ENCODE results near the gene CARD11.

Gene CARD11

GRCh38 chr7:2941216-2941859 lies 102.3 kb downstream of the CARD11 start:
- H3K4me3 Mint-ChIP-seq = no peak overlapping the region
- H3K27ac Mint-ChIP-seq = no peak overlapping the region
- TF ChIP-seq CTCF (IDR thresholded peaks at IDR 0.05) = no peak
- no peaks in the 10 kb centered on the region for H3K36me3 Mint-ChIP-seq (ENCODE audit: low read depth)
- no peak for DNase-seq
- H3K4me1 Mint-ChIP-seq = peaks cover 46% of the 10 kb centered on the region
- H3K9me3 Mint-ChIP-seq = no peaks in the 10 kb centered on the region
- H3K27me3 Mint-ChIP-seq (ENCODE audit: low read depth, poor library complexity) = peaks cover 28% of the 10 kb centered on the region

GRCh38 chr7:2940466-2940865 lies 103.2 kb downstream of the CARD11 start:
- H3K4me1 Mint-ChIP-seq = peaks cover 46% of the 10 kb centered on the region

GRCh38 chr7:2939193-2939885 lies 104.3 kb downstream of the CARD11 start:
- no peak for DNase-seq
- no peaks in the 10 kb centered on the region for H3K9me3 Mint-ChIP-seq
- no peak overlapping the region for H3K4me3 Mint-ChIP-seq
- TF ChIP-seq CTCF (IDR thresholded peaks at IDR 0.05) = no peak
- H3K36me3 Mint-ChIP-seq (ENCODE audit: low read depth) = no peaks in the 10 kb centered on the region
- H3K27me3 Mint-ChIP-seq (ENCODE audit: low read depth, poor library complexity) = peaks cover 20% of the 10 kb centered on the region
- H3K27ac Mint-ChIP-seq = peak overlapping the region; percentile 54
- peaks cover 41% of the 10 kb centered on the region for H3K4me1 Mint-ChIP-seq

More at GRCh38 chr7:2940466-2940865, 103.2 kb downstream of the CARD11 start:
- no peaks in the 10 kb centered on the region for H3K36me3 Mint-ChIP-seq (ENCODE audit: low read depth)
- DNase-seq = no peak
- peaks cover 26% of the 10 kb centered on the region for H3K27me3 Mint-ChIP-seq (ENCODE audit: low read depth, poor library complexity)
- no peak overlapping the region for H3K27ac Mint-ChIP-seq
- no peak overlapping the region for H3K4me3 Mint-ChIP-seq
- H3K9me3 Mint-ChIP-seq = no peaks in the 10 kb centered on the region
- no peak for TF ChIP-seq CTCF (IDR thresholded peaks at IDR 0.05)

- Mint-ChIP-seq H3K4me3 (no peak overlapping the region), H3K27ac (peak overlapping the region; percentile 54), H3K36me3 (ENCODE audit: low read depth) (no peaks in the 10 kb centered on the region), H3K9me3 (no peaks in the 10 kb centered on the region), H3K27me3 (ENCODE audit: low read depth, poor library complexity) (peaks cover 18% of the 10 kb centered on the region), H3K4me1 (peaks cover 47% of the 10 kb centered on the region)
- no peak for TF ChIP-seq CTCF (IDR thresholded peaks at IDR 0.05)
- peak; percentile 36 for DNase-seq
Observed at GRCh38 chr7:2938514-2939192, 105.0 kb downstream of the CARD11 start.

DNA sequence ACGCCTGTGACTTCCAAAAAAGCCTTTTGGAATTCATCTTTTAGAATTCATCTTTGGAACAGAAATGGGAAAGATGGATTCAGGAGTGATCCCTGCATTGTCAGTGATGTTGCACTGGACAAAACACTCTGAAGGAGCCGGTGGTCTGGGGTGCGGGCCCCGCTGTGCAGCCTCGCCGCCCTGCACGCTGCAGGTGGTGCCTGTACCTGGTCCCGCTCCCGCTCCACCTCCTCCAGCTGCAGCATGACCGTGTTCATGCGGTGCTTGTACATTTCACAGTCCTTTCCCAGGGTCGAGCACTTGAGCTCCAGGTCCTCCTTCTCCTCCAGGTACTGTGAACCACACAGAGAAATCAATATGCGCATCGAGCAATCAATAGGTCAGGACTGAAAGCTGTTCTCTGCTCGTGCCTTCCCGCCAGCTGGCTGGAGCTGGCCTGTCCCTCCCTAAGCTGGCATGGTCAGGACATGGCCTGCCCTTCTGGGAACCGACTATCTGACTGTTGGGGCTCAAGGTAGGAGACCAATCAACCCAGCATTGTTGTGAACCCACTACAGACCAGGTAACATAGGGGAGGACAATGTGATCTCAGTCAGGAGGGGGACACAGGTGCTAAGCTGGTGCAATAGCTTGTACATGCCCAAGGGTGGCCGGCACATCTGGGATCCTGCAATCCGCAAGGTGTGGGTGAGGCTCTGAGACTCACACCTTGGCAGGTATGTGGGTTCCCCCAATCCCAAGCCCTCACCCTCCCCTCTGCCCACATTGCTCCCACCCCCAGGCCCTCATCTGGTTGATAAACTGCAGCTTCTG lies 105.8 kb downstream of the CARD11 start:
- no peak for TF ChIP-seq CTCF (IDR thresholded peaks at IDR 0.05)
- H3K36me3 Mint-ChIP-seq (ENCODE audit: low read depth) = no peaks in the 10 kb centered on the region
- H3K4me1 Mint-ChIP-seq = peaks cover 49% of the 10 kb centered on the region
- peaks cover 18% of the 10 kb centered on the region for H3K27me3 Mint-ChIP-seq (ENCODE audit: low read depth, poor library complexity)
- no peak overlapping the region for H3K27ac Mint-ChIP-seq
- no peak overlapping the region for H3K4me3 Mint-ChIP-seq
- no peak for DNase-seq
- no peaks in the 10 kb centered on the region for H3K9me3 Mint-ChIP-seq

Measured in nephron progenitor cell (in vitro differentiated cells).